MM.1S (cell line): ENCODE measurements around the gene ANKRD16.

Source experiments
- DNase-seq: peaks from one replicate; pipeline ENCODE4 v3.0.0-alpha.2; 2015
- H2AFZ ChIP-seq: fragments of 300-600 bp; sonication (generic); 2 replicates; pipeline ENCODE4 v1.6.0; 2016; ENCODE audit warnings: antibody characterized with exemption, low read length
- H3F3A ChIP-seq: fragments of 300-600 bp; sonication (generic); 2 replicates; pipeline ENCODE4 v1.6.1; 2016; ENCODE audit warnings: mild to moderate bottlenecking, antibody characterized with exemption, low read length, moderate library complexity, mixed read lengths; ENCODE audit not compliant: insufficient read depth
- H3K27ac ChIP-seq: fragments of 300-600 bp; sonication (generic); 2 replicates; pipeline ENCODE4 v1.5.1; 2016; ENCODE audit warnings: mild to moderate bottlenecking, low read length
- H3K27me3 ChIP-seq: fragments of 300-600 bp; sonication (generic); replicated peaks from 2 replicates; pipeline ENCODE4 v1.6.0; 2016; ENCODE audit warnings: low read length; ENCODE audit not compliant: insufficient read depth
- H3K36me3 ChIP-seq: fragments of 300-600 bp; sonication (generic); replicated peaks from 2 replicates; pipeline ENCODE4 v1.6.1; 2016; ENCODE audit warnings: mild to moderate bottlenecking, low read length, mixed read lengths; ENCODE audit not compliant: insufficient read depth
- H3K4me1 ChIP-seq: fragments of 300-600 bp; sonication (generic); 2 replicates; pipeline ENCODE4 v1.6.1; 2016; ENCODE audit warnings: low read length, mixed read lengths
- H3K4me2 ChIP-seq: fragments of 300-600 bp; sonication (generic); 2 replicates; pipeline ENCODE4 v1.6.0; 2016; ENCODE audit warnings: low read depth, low read length
- H3K4me3 ChIP-seq: fragments of 300-600 bp; sonication (generic); 2 replicates; pipeline ENCODE4 v1.5.1; 2016; ENCODE audit warnings: low read length, mixed read lengths
- H3K79me2 ChIP-seq: fragments of 300-600 bp; sonication (generic); 2 replicates; pipeline ENCODE4 v1.6.1; 2016; ENCODE audit warnings: mixed run types, low read length, mixed read lengths
- H3K9ac ChIP-seq: fragments of 300-600 bp; sonication (generic); 2 replicates; pipeline ENCODE4 v1.6.1; 2016; ENCODE audit warnings: low read length, mixed read lengths
- H3K9me2 ChIP-seq: fragments of 300-600 bp; sonication (generic); replicated peaks from 2 replicates; pipeline ENCODE4 v1.6.1; 2016; ENCODE audit warnings: mild to moderate bottlenecking, low read length, mixed read lengths; ENCODE audit not compliant: insufficient read depth
- H3K9me3 ChIP-seq: fragments of 300-600 bp; sonication (generic); replicated peaks from 2 replicates; pipeline ENCODE4 v1.6.1; 2016; ENCODE audit warnings: mild to moderate bottlenecking, low read length, mixed read lengths; ENCODE audit not compliant: insufficient read depth
- H4K20me1 ChIP-seq: fragments of 300-600 bp; sonication (generic); 2 replicates; pipeline ENCODE4 v1.6.1; 2016; ENCODE audit warnings: mild to moderate bottlenecking, low read length, moderate library complexity, mixed read lengths; ENCODE audit not compliant: insufficient read depth
- CTCF ChIP-seq: fragments of 300-600 bp; sonication (generic); IDR thresholded peaks from 2 replicates; pipeline ENCODE4 v1.5.1; 2016; ENCODE audit warnings: antibody characterized with exemption, low read length, mixed read lengths
- EZH2 ChIP-seq: fragments of 300-600 bp; sonication (generic); optimal IDR thresholded peaks from 2 replicates; pipeline ENCODE3; 2017; ENCODE audit warnings: low read depth, mild to moderate bottlenecking, antibody characterized with exemption, low read length, mixed read lengths
- EZH2phosphoT487 ChIP-seq: fragments of 300-600 bp; sonication (generic); IDR thresholded peaks from 2 replicates; pipeline ENCODE4 v1.6.1; 2018; ENCODE audit warnings: antibody characterized with exemption, low read length

Gene ANKRD16

GRCh38 chr10:5833814-5834213, 55.9 kb downstream of the ANKRD16 start:
- no peaks in the 10 kb centered on the region for H3K79me2 ChIP-seq
- H2AFZ ChIP-seq, result no peak overlapping the region
- H3K27me3 ChIP-seq, result no peaks in the 10 kb centered on the region
- H3K9me3 ChIP-seq, result no peaks in the 10 kb centered on the region
- H3K36me3 ChIP-seq, result no peaks in the 10 kb centered on the region
- H3F3A ChIP-seq, result no peaks in the 10 kb centered on the region
- TF ChIP-seq EZH2 (no peak), EZH2phosphoT487 (no peak), CTCF (no peak)
- H3K27ac ChIP-seq, result no peak overlapping the region
- H3K9me2 ChIP-seq, result no peaks in the 10 kb centered on the region
- H3K4me1 ChIP-seq, result no peaks in the 10 kb centered on the region
- no peak for DNase-seq
- no peaks in the 10 kb centered on the region for H4K20me1 ChIP-seq
- no peak overlapping the region for H3K9ac ChIP-seq
- no peak overlapping the region for H3K4me2 ChIP-seq
- H3K4me3 ChIP-seq, result no peak overlapping the region

GRCh38 chr10:5832946-5833345, 56.7 kb downstream of the ANKRD16 start:
- Histone ChIP-seq H3F3A (no peaks in the 10 kb centered on the region), H3K36me3 (no peaks in the 10 kb centered on the region), H2AFZ (no peak overlapping the region), H3K27ac (no peak overlapping the region), H3K9me3 (no peaks in the 10 kb centered on the region), H3K4me2 (no peak overlapping the region), H4K20me1 (no peaks in the 10 kb centered on the region), H3K79me2 (no peaks in the 10 kb centered on the region), H3K4me3 (no peak overlapping the region), H3K9me2 (no peaks in the 10 kb centered on the region), H3K4me1 (no peaks in the 10 kb centered on the region), H3K27me3 (no peaks in the 10 kb centered on the region), H3K9ac (no peak overlapping the region)
- TF ChIP-seq CTCF (no peak), EZH2phosphoT487 (no peak), EZH2 (no peak)
- DNase-seq, result no peak

GRCh38 chr10:5831446-5831782, 58.3 kb downstream of the ANKRD16 start:
- no peak for TF ChIP-seq CTCF
- TF ChIP-seq EZH2phosphoT487, result no peak
- TF ChIP-seq EZH2, result no peak
- Histone ChIP-seq H3K4me2 (no peak overlapping the region), H3K9me2 (no peaks in the 10 kb centered on the region), H3K36me3 (no peaks in the 10 kb centered on the region), H3K27me3 (no peaks in the 10 kb centered on the region), H3K4me3 (no peak overlapping the region), H3K4me1 (no peaks in the 10 kb centered on the region), H2AFZ (no peak overlapping the region), H4K20me1 (no peaks in the 10 kb centered on the region), H3K79me2 (no peaks in the 10 kb centered on the region), H3K9me3 (no peaks in the 10 kb centered on the region), H3F3A (no peaks in the 10 kb centered on the region), H3K9ac (no peak overlapping the region), H3K27ac (no peak overlapping the region)
- DNase-seq, result no peak
